Stimulated activated CD4-positive, alpha-beta T cell treated with anti-CD3 and anti-CD28 coated beads, Interleukin-15, amount 100 ng/mL, for 48 hours (primary cell): Measurements from ENCODE around the gene FSIP1.
A peak's percentile ranks its signal among the peaks of the same experiment; 100 is the strongest.

Experiments
- DNase-seq, 2 donors: peaks; one replicate each; pipeline ENCODE4 v3.0.0-alpha.2; 2020; ENCODE audit warnings: low read depth in 2 of 2

FSIP1 gene

DNA sequence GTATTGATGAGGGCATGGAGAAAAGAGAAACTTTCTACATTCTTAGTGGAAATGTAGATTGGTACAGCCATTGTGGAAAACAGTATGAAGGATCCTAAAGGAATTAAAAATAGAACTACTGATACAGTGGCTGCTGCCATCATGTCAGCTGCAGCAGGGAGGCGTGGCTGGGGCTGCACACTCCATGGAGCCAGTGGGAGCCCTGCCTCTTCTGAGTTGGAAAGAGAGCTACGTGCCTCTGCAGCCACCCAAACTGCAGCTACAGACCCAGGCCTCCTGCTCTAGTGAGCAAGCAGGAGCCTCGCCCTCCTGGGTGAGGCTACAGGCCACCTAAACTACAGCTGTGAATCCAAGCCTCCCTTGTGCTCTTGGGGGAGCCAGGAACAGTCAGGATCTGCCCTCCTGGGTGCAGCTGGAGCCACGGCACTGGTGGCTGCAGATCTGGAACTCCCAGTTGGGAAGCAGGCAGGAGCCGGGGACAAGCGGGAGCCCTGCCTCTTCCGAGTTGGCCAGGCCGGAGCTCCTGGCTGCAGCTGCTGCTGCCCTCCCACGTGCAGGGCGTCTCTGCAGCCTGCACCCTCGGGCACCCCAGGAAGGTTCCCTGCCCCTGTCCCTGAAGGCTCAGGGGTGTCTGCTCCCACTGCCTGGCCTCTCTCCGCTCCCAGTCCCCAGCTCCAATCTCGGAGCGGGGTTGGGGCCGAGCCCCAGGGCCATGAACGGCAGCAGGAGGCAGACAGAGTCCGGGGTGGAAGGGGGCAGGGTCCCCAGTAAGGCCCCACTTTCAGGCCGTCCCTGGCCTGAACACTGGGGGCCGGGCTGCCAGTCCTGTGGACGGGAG is 137.3 kb downstream of the FSIP1 start:
- no peak for DNase-seq

DNA sequence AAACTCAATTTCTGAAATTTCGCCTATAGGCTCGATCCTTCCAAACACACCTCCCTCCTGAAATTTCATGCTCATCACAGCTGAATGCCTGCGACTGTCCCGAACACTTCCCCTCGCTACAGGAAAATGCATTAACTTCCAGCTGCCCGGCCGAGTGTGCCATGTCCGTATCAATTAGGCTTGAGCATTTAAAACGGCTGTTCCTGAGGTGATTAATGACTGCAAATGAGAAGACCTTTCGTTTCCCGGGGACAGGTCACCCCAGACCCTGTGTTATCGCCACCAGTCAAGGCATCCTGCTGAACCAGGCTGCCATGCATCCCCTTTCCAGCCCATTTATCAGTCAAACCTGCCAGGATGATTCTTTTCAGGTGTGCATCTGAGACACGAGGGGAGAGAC is 138.5 kb downstream of the FSIP1 start:
- DNase-seq, result no peak

- no peak for DNase-seq
Measured at GRCh38 chr15:39643727-39644126, 138.9 kb downstream of the FSIP1 start.

GRCh38 chr15:39642011-39642640 is 140.5 kb downstream of the FSIP1 start:
- no peak for DNase-seq

- DNase-seq, result no peak
Measured at GRCh38 chr15:39641191-39641889, 141.3 kb downstream of the FSIP1 start.

- no peak for DNase-seq
Measured at GRCh38 chr15:39640665-39641064, 142.0 kb downstream of the FSIP1 start.

DNA sequence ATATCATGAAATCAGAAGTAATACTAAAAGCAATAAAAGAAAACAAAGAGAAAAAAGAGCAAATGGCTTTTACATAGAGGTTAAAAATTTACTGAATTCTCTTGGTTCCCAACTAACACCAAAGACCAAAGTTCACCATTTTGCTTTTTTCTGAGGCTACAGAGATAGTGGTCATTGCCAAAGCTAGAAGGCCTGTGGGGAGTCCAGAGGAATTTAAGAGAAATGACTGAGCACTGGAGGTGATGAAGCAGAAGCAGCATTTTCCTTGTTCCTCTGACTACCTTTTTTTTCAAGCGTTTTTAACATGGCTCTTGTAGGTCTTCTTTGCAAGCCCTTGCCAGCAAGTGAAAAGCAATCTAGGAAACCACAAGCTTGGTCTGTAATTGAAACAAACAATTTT is 143.6 kb downstream of the FSIP1 start:
- DNase-seq, result no peak

GRCh38 chr15:39638041-39638440 is 144.6 kb downstream of the FSIP1 start:
- DNase-seq, result no peak

DNA sequence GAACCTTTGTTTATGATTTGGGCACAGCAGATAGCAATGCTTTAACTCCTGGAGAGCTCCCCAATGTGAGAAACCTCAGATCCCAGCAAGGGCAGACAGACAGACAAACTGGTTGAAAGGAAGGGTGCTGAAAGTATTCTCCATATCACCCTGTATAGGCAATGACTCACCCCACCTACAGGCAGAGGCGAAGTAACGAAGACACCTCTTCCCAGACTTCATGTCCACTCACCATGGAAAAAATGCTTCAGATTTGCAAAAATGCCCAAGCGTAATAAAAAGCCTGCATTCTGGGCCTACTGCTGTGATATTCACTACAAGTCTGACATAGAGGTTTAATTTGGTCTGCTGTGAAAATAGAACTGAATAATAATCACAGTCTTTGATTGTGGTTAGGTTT is 151.3 kb downstream of the FSIP1 start:
- peak in 1 of 2 donors; percentile 11 for DNase-seq

DNA sequence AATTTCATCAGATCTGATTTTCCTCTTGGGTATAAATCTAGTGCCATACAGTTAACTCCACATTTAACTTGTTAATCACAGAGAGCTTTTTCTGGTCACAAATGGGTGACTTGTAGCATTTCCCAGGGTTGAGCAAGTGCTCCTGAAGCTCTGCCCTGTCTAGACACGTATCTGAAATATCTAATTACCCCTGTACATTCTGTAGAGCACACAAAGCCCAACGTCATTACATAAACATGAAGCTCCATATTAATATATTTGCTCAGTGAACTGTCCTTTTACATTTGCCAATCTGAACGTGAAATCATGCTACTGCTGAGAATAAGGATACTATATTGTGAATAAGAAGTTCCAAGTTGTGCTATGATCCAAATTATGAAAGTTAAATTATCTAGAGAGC is 152.7 kb downstream of the FSIP1 start:
- no peak for DNase-seq

DNA sequence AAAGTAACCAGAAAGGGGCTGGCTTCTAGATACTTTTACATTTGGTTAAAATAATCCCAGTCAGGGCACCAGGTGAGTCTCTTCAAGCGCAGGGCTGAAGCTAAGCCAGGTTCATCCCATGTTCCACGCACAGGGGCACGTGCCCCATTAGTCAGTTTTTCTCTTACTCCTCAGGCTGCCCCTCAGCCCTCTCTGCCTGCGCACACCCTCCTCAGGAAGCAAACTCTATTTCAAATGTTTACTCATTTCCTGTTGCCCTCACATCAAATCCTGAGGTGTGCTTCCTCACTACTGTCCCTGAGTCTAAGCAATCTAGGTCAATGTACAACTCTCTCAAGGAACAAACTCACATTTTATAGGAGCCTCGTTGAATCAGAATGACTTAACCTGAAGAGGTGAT is 153.3 kb downstream of the FSIP1 start:
- peak; percentile 46 to 54 for DNase-seq

GRCh38 chr15:39628546-39629257 is 153.9 kb downstream of the FSIP1 start:
- DNase-seq, result no peak

- no peak for DNase-seq
Measured at GRCh38 chr15:39628144-39628508, 154.5 kb downstream of the FSIP1 start.

DNA sequence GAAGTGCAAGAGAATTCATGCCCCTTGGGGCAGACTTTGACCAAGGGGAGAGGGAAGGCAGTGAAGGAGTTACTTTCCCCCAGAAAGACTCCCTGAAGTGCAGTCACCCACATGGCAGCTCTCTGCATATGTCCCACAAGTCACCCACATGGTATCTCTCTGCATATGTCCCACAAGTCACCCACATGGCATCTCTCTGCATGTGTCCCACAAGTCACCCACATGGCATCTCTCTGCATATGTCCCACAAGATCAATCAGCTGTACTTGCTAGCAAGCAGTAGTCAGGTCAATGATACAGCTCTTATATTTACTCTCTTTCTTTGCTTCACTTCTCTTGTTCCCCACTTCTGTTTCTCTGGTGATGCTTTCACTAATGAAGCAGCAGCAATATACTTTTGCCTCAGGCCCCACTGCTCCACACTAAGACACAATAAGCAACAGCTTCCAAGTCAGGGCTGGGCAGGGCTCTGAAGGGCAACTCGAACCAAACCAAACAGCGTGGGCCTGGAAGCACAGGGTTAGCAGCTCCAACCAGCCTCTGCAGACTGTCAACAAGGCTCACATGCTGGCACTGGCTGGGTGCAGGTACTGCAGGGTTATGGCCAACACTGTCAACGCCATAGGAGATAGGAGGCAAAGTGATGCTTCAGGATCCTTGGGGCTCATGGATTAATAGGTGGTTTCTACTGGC is 155.0 kb downstream of the FSIP1 start:
- no peak for DNase-seq

DNA sequence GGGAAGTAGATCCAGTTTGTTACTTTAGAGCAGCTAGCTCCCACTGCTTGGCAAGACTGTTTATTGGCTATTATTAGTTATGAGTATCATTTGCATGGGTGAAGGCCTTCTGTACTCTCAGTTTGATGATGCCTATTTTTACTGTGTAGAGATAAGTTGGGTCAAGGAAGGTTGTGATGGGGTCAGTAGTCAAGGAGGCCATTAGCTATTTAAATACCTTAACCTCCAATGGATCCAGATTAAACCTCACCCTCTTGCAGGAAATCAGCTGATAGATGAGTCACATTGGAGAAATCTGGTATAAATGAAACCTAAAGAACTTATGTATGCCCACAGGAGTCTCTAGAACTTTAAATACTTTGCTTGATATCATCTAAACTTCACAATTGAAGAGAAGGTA is 156.8 kb downstream of the FSIP1 start:
- no peak for DNase-seq

- DNase-seq, result no peak
Measured at GRCh38 chr15:39625451-39625850, 157.2 kb downstream of the FSIP1 start.

GRCh38 chr15:39624806-39625205 is 157.8 kb downstream of the FSIP1 start:
- peak; percentile 37 to 40 for DNase-seq

DNA sequence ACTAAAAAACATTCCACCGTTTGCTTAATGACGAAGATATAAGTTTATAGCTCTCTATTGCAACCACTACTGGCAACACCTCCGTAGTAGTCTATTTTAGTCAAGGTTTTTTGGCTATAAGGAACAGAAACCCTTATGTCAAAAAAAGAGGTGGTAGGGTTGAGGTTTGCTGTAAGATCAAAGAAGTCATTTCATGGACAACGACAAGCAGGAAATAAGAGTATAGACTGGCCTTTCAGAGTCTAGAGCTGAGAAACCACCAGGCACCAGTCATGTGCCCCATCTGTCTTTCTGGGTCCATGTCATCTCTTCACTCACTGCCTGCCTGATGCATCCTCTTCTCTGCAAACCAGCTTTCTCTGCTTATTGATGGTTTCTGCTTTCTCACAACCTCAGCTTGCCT is 159.1 kb downstream of the FSIP1 start:
- peak; percentile 12 to 14 for DNase-seq

- no peak for DNase-seq
Measured at GRCh38 chr15:39622660-39623516, 159.8 kb downstream of the FSIP1 start.

DNA sequence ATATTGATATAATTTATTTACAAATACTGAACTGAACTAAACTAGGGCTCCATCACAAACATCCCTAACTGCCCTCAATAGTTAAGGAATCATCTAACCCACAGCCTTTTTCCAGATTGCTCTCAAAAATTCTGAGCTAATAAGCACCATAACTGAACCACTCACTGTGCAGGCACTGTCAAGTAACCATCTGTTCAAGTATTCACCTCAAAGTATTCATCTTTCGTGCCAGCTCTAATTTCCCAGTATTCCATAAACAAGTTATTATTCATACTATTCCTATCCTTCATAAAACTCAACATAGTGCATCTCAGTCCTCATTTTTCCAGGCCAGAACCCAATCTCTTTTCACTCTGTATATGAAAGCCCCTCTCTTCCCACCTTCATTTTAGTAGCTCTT is 160.7 kb downstream of the FSIP1 start:
- no peak for DNase-seq

GRCh38 chr15:39621210-39621609 is 161.4 kb downstream of the FSIP1 start:
- no peak for DNase-seq
